Peyer's patch (tissue), 4 donors: ENCODE measurements around the gene KCNIP3. TPM values are rescaled to one million over a fixed set of nuclear protein-coding genes. Genes with fewer than 3 reads are reported as not detected.

Source experiments
- DNase-seq, 3 donors: peaks; one replicate each; pipeline ENCODE4 v3.0.0-alpha.2; 2017 to 2019
- H3K27ac ChIP-seq, 4 donors: fragments of 200-600 bp; sonication (generic); one replicate each; pipeline ENCODE4 v1.5.1; 2016 to 2019
- H3K27me3 ChIP-seq, 2 donors: fragments of 200-600 bp; sonication (generic); one replicate each; pipeline ENCODE4 v1.5.1; 2019
- H3K36me3 ChIP-seq, 3 donors: fragments of 200-600 bp; sonication (generic); one replicate each; pipeline ENCODE4 v1.5.1; 2016 to 2019
- H3K4me1 ChIP-seq, 4 donors: fragments of 200-600 bp; sonication (generic); one replicate each; pipeline ENCODE4 v1.5.1; 2016 to 2019
- H3K4me3 ChIP-seq, 4 donors: fragments of 200-600 bp; sonication (generic); 1 replicate in 3 of 4; 2 replicates in 1 of 4; pipeline ENCODE4 v1.5.1; 2016 to 2019; ENCODE audit warnings: mild to moderate bottlenecking in 1 of 4
- H3K9me3 ChIP-seq, 4 donors: fragments of 200-600 bp; sonication (generic); one replicate each; pipeline ENCODE4 v1.5.1; 2016 to 2019; ENCODE audit warnings: mild to moderate bottlenecking in 1 of 4
- POLR2A ChIP-seq, 2 donors: fragments of 450-650 bp; IDR thresholded peaks; one replicate each; pipeline ENCODE4 v1.5.1; 2017; ENCODE audit warnings: antibody characterized with exemption in 2 of 2, mild to moderate bottlenecking in 2 of 2, moderate library complexity in 2 of 2
- total RNA-seq, 4 donors: library from RNA; depleted of rRNA; stranded (reverse); fragments of >200 nt; gene quantifications; one replicate each; pipeline ENCODE4 v1.1.0, GENCODE V29; 2016
- TF ChIP-seq, protein P1 (sequence below), 6 experiments: fragments of 450-650 bp in 4 of 6; fragments of 200-600 bp in 2 of 6; sonication (generic) in 1 of 6; IDR thresholded peaks; one replicate each; pipeline ENCODE4 v1.5.1; 2017 to 2019; ENCODE audit warnings: antibody characterized with exemption in 6 of 6, mild to moderate bottlenecking in 3 of 6, moderate library complexity in 1 of 6

The KCNIP3 gene
- total RNA-seq, 4 donors from 2014 or later = 4.9 to 11.4 (median 7.2) TPM

DNA sequence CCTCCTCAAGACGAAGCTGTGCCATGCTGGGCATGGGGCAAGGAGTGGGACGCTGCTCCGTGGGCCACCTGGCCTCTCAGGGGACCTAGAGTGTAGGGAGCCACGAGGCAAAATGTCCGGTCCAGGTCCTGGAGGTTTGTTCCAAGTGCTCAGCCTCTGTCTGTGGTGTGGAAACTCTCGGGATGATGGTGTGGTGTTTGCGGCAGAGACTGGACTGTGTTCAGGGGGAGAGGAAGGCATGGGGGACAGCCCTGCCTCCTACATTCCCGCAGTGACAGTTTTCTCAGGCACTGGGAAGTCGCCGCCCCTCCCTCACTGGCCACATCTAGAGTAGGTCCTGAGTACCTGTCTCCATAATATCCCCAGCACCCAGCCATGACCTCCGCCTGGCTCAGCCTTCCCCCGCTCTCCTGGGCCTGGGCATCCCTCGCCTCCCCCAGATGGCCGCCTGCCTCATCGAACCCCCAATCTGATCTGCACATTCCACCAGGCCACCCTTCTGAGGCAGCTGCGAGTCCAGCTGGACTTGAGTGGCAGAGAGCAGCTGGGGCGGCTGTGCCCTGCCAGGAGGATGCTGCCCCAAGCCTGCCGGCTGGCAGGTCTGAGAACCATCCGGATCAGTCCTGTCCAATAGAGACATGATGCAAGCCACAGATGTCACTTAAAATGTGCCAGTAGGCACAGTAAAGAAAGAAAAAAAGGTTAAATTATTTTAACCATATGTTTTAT lies 6.2 kb downstream of the KCNIP3 start:
- H3K27ac ChIP-seq = no peak overlapping the region
- H3K27me3 ChIP-seq = no peaks in the 10 kb centered on the region
- no peak for TF ChIP-seq POLR2A (IDR thresholded peaks at IDR 0.05)
- TF ChIP-seq, protein P1, sequence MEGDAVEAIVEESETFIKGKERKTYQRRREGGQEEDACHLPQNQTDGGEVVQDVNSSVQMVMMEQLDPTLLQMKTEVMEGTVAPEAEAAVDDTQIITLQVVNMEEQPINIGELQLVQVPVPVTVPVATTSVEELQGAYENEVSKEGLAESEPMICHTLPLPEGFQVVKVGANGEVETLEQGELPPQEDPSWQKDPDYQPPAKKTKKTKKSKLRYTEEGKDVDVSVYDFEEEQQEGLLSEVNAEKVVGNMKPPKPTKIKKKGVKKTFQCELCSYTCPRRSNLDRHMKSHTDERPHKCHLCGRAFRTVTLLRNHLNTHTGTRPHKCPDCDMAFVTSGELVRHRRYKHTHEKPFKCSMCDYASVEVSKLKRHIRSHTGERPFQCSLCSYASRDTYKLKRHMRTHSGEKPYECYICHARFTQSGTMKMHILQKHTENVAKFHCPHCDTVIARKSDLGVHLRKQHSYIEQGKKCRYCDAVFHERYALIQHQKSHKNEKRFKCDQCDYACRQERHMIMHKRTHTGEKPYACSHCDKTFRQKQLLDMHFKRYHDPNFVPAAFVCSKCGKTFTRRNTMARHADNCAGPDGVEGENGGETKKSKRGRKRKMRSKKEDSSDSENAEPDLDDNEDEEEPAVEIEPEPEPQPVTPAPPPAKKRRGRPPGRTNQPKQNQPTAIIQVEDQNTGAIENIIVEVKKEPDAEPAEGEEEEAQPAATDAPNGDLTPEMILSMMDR (IDR thresholded peaks at IDR 0.05) = no peak
- no peaks in the 10 kb centered on the region for H3K4me1 ChIP-seq
- no peak overlapping the region for H3K4me3 ChIP-seq
- DNase-seq = no peak
- no peaks in the 10 kb centered on the region for H3K9me3 ChIP-seq
- H3K36me3 ChIP-seq = no peaks in the 10 kb centered on the region

DNA sequence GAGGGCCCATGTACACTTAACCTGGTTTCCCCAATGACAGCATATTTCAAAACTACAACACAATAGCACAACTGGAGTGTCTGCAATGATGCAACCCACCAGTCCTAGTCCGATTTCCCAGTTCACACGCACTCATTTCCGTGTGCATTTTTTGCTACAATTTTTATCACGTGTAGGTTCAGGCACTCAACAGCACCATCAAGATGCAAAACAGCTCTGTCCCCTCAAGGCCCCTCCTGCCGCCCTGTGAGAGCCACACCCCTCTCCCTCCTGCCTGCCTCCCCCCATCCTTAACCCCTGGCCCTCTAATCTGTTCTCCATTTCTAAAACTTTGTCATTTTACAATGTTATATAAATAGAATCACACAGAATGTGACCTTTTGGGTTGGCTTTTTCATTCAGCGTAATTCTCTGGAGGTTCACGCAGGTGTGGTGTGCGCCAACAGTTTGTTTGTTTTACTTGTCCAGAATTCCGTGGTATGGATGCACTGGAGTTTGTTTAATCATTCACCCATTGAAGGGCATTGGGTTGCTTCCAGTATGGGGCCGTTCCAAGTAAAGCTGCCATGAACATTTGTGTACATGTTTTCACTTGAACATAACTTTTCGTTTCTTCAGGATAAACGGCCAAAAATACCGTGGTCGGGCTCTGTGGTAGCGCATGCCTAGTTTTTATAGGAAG lies 8.4 kb downstream of the KCNIP3 start:
- no peaks in the 10 kb centered on the region for H3K36me3 ChIP-seq
- no peak for TF ChIP-seq POLR2A (IDR thresholded peaks at IDR 0.05)
- TF ChIP-seq, protein P1 (IDR thresholded peaks at IDR 0.05) = no peak
- no peaks in the 10 kb centered on the region for H3K4me1 ChIP-seq
- no peak overlapping the region for H3K27ac ChIP-seq
- H3K27me3 ChIP-seq = no peaks in the 10 kb centered on the region
- H3K9me3 ChIP-seq = no peaks in the 10 kb centered on the region
- no peak overlapping the region for H3K4me3 ChIP-seq
- DNase-seq = no peak

DNA sequence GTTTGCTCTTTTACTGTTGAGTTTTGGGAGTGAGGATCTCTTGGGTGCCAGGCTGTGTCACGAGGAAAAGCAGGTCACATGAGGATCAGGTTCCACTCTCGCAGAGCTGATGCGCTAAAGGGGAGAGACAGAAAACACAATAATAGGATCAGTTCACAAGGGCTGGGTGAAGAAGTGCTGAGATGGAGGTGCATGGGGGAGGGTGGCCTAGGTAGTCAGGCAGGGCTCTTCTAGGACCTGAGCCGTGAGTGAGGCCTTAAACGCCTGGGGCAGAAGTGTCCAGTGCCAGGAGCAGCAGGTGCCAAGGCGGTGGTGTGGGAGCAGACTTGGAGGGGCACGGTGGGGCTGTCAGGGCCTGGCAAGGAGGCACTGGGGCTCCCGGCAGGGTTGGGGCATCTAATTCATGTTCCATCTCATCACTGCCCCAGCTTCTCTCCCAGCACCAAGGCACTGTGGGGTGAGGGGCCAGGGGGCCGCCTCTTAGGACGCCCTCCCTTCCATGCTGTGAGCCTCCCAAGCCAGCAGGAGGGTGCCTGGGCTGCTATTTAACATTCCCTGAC lies 9.3 kb downstream of the KCNIP3 start:
- TF ChIP-seq POLR2A (IDR thresholded peaks at IDR 0.05) = no peak
- TF ChIP-seq, protein P1 (IDR thresholded peaks at IDR 0.05) = no peak
- no peaks in the 10 kb centered on the region for H3K36me3 ChIP-seq
- H3K27ac ChIP-seq = no peak overlapping the region
- no peaks in the 10 kb centered on the region for H3K9me3 ChIP-seq
- no peak for DNase-seq
- no peak overlapping the region for H3K4me3 ChIP-seq
- H3K27me3 ChIP-seq = no peaks in the 10 kb centered on the region
- H3K4me1 ChIP-seq = no peaks in the 10 kb centered on the region

DNA sequence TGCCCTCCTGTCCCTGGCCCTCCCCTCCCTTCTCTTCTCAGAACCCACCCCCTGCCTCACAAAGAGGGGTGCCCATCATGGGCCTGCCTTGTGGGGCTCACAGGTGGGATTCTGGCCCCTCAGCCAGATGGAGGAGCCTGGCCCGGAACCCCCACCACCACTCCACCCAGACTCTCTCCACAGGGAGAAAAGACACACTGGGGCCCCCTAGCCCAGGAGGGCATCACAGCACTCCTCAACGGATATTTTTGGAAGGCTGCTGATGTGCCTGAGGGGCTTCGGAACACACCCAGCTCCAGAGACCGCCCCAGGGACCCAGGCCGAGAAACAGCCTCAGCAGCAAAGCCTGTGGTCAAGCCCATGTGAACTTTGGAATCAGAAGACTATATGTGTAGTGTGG lies 9.9 kb downstream of the KCNIP3 start:
- no peak overlapping the region for H3K27ac ChIP-seq

DNA sequence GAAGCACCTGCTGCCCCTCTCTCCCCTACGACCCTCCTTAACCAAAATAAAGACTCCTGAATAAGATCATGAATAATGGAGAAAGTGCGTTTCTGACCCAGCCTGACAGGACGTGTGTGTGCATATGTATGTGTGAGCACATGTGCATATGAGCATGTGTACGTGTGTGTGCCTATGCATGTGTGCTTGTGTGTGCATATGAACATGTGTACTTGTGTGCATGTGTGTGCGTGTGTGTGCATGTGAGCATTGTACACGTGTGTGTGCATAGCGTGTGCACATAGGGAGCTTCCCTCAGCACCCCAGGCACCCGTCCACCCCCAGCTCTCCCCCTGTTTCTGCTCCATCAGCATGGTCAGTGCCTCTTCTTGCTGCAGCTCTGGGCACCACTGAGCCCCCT lies 10.7 kb downstream of the KCNIP3 start:
- no peaks in the 10 kb centered on the region for H3K4me1 ChIP-seq

More for the DNA sequence above, 9.9 kb downstream of the KCNIP3 start:
- Histone ChIP-seq H3K4me3 (no peak overlapping the region), H3K27me3 (no peaks in the 10 kb centered on the region), H3K36me3 (no peaks in the 10 kb centered on the region), H3K9me3 (no peaks in the 10 kb centered on the region), H3K4me1 (no peaks in the 10 kb centered on the region)
- DNase-seq = no peak
- TF ChIP-seq, protein P1 (IDR thresholded peaks at IDR 0.05) = no peak
- TF ChIP-seq POLR2A (IDR thresholded peaks at IDR 0.05) = no peak

More for the DNA sequence above, 10.7 kb downstream of the KCNIP3 start:
- Histone ChIP-seq H3K27me3 (no peaks in the 10 kb centered on the region), H3K4me3 (no peak overlapping the region), H3K9me3 (no peaks in the 10 kb centered on the region), H3K27ac (no peak overlapping the region), H3K36me3 (no peaks in the 10 kb centered on the region)
- no peak for DNase-seq
- TF ChIP-seq, protein P1 (IDR thresholded peaks at IDR 0.05) = no peak
- no peak for TF ChIP-seq POLR2A (IDR thresholded peaks at IDR 0.05)
